OCI-LY7 (cell line): ENCODE data around the gene OLFML3. TPM values are rescaled to one million over a fixed set of nuclear protein-coding genes. Genes with fewer than 3 reads are reported as not detected.

ENCODE experiments used
- BruUV-seq: library from RNA; stranded (reverse); fragments of 400-500 nt; replicated peaks from 2 replicates; lab custom pipeline; 2021; lab: Mats Ljungman, UMichigan
- CTCF ChIA-PET: fragments of 300-600 bp; sonication (Branson Sonifier 250); formaldehyde crosslinking; loops from one replicate; lab custom pipeline; 2022; ENCODE audit warnings: antibody characterized with exemption; ENCODE audit not compliant: unreplicated experiment; lab: Charles Lee
- POLR2A ChIA-PET: fragments of 300-600 bp; sonication (Branson Sonifier 250); formaldehyde crosslinking; loops from one replicate; lab custom pipeline; 2022; ENCODE audit warnings: antibody characterized with exemption; lab: Charles Lee
- DNase-seq: peaks from one replicate; pipeline ENCODE4 v3.0.0-alpha.2; 2015; ENCODE audit warnings: low spot score
- H2AFZ ChIP-seq: fragments of 200-600 bp; sonication (generic), shearing (Covaris generic); 2 replicates; pipeline ENCODE4 v1.6.1; 2014; ENCODE audit warnings: mild to moderate bottlenecking, antibody characterized with exemption, low read length, moderate library complexity
- H3K27ac ChIP-seq: fragments of 200-600 bp; sonication (generic); 2 replicates; pipeline ENCODE4 v1.5.1; 2014; ENCODE audit warnings: mixed run types, low read depth, mild to moderate bottlenecking, moderate library complexity, low read length, inconsistent platforms; ENCODE audit not compliant: poor library complexity, severe bottlenecking
- H3K36me3 ChIP-seq: fragments of 200-600 bp; sonication (generic); 2 replicates; pipeline ENCODE4 v1.6.1; 2014; ENCODE audit warnings: mild to moderate bottlenecking, antibody characterized with exemption, low read length, moderate library complexity, mixed read lengths; ENCODE audit not compliant: insufficient read depth
- H3K4me1 ChIP-seq: fragments of 200-600 bp; sonication (generic); 2 replicates; pipeline ENCODE4 v1.5.1; 2014; ENCODE audit warnings: mild to moderate bottlenecking, low read length; ENCODE audit not compliant: insufficient read depth, poor library complexity, severe bottlenecking
- H3K4me2 ChIP-seq: fragments of 200-600 bp; sonication (generic); 2 replicates; pipeline ENCODE4 v1.6.1; 2014; ENCODE audit warnings: mild to moderate bottlenecking, low read length
- H3K4me3 ChIP-seq: fragments of 200-600 bp; sonication (generic); 2 replicates; pipeline ENCODE4 v1.5.1; 2014; ENCODE audit warnings: mild to moderate bottlenecking, low read depth, low read length; ENCODE audit not compliant: poor library complexity, severe bottlenecking
- H3K79me2 ChIP-seq: fragments of 200-600 bp; sonication (generic); 2 replicates; pipeline ENCODE4 v1.6.1; 2016; ENCODE audit warnings: low read depth, mild to moderate bottlenecking, low read length, moderate library complexity, mixed read lengths; ENCODE audit not compliant: insufficient read depth
- H3K9me2 ChIP-seq: fragments of 200-600 bp; sonication (generic); 2 replicates; pipeline ENCODE4 v1.6.1; 2016; ENCODE audit warnings: mild to moderate bottlenecking, low read length, mixed read lengths; ENCODE audit not compliant: insufficient read depth
- H3K9me3 ChIP-seq: fragments of 200-600 bp; sonication (generic); 2 replicates; pipeline ENCODE4 v1.6.1; 2014; ENCODE audit warnings: mild to moderate bottlenecking, mixed run types, low read length, mixed read lengths
- H4K20me1 ChIP-seq: fragments of 200-600 bp; sonication (generic); 2 replicates; pipeline ENCODE4 v1.6.1; 2014; ENCODE audit warnings: mild to moderate bottlenecking, antibody characterized with exemption, low read length, moderate library complexity, mixed read lengths; ENCODE audit not compliant: insufficient read depth
- EZH2phosphoT487 ChIP-seq: fragments of 200-600 bp; sonication (generic); IDR thresholded peaks from 2 replicates; pipeline ENCODE4 v1.6.1; 2018; ENCODE audit warnings: low read depth, borderline replicate concordance, mild to moderate bottlenecking, mixed run types, antibody characterized with exemption, low read length, moderate library complexity, mixed read lengths
- intact Hi-C: fragments of 100-400 bp; cut with micrococcal nuclease; formaldehyde crosslinking; loops from one replicate; pipeline ENCODE4 v1.10.0; 2022; ENCODE audit not compliant: unreplicated experiment
- total RNA-seq, 2 experiments: library from RNA; depleted of rRNA in 1 of 2; stranded (reverse); fragments of >200 nt in 1 of 2; shearing (Covaris generic) in 1 of 2; gene quantifications; 2 replicates each; pipeline ENCODE4 v1.2.3, GENCODE V29; 2014 to 2022
- TF ChIP-seq, protein P1 (sequence below): fragments of 200-600 bp; sonication (generic); conservative IDR thresholded peaks from 2 replicates; pipeline ENCODE4 v1.5.1; 2014; ENCODE audit warnings: mild to moderate bottlenecking, antibody characterized with exemption, low read length, moderate library complexity, mixed read lengths

Gene OLFML3
- total RNA-seq, 2 experiments from 2014 or later = 0.34 to 0.44 TPM

DNA sequence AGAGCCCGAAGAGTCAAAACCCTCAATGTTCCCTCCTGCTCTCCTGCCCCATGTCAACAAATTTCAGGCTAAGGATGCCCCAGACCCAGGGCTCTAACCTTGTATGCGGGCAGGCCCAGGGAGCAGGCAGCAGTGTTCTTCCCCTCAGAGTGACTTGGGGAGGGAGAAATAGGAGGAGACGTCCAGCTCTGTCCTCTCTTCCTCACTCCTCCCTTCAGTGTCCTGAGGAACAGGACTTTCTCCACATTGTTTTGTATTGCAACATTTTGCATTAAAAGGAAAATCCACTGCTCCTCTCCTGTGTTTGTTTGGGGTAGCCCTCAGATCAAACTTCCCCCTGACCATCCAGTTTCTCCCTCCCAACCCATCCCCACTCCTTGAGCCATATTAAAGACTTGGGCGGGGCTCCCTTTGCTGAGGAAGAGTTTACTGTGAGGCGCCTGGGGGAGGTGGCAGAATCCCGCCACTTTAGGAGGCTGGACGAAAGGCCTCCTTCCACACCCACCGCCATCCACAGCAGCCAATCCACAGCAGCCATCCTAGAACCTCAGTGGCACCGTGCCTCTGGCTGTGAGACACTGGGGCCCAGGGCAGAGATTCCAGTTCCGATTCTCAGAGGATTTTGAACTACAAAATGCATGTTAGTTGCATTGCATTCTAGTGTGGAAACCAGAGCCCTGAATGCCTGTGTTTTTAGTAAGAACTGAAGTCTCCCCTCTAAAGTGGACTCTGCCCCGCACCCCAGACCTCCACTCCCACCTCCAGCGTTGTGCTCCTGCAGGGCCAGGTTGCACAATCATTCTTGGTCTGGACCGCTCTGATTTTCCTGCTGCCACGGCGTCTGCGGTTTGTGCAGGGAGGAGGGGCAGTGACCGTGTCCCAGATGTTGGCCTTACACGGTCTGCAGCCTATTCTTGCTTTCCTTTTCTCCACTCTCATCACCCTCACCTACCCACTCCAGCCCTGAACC is 3.0 kb downstream of the OLFML3 start:
- no peaks in the 10 kb centered on the region for H3K36me3 ChIP-seq
- TF ChIP-seq, protein P1, sequence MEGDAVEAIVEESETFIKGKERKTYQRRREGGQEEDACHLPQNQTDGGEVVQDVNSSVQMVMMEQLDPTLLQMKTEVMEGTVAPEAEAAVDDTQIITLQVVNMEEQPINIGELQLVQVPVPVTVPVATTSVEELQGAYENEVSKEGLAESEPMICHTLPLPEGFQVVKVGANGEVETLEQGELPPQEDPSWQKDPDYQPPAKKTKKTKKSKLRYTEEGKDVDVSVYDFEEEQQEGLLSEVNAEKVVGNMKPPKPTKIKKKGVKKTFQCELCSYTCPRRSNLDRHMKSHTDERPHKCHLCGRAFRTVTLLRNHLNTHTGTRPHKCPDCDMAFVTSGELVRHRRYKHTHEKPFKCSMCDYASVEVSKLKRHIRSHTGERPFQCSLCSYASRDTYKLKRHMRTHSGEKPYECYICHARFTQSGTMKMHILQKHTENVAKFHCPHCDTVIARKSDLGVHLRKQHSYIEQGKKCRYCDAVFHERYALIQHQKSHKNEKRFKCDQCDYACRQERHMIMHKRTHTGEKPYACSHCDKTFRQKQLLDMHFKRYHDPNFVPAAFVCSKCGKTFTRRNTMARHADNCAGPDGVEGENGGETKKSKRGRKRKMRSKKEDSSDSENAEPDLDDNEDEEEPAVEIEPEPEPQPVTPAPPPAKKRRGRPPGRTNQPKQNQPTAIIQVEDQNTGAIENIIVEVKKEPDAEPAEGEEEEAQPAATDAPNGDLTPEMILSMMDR = no peak
- TF ChIP-seq EZH2phosphoT487 = no peak
- H3K9me2 ChIP-seq = no peaks in the 10 kb centered on the region
- H3K4me2 ChIP-seq = no peak overlapping the region
- no peaks in the 10 kb centered on the region for H3K9me3 ChIP-seq
- peaks cover 9% of the 10 kb centered on the region for H3K4me1 ChIP-seq
- ChIA-PET POLR2A (interaction anchor here (0.7 to 1.1 kb wide), 2 partner anchors 11 to 27 kb away, joined by 3 to 4 read pairs; no protein-coding TSS in a partner anchor), CTCF (no interaction called here)
- H4K20me1 ChIP-seq = no peaks in the 10 kb centered on the region
- no peak for DNase-seq
- no peak overlapping the region for H2AFZ ChIP-seq
- intact Hi-C loops = no loop called here
- no peak overlapping the region for H3K27ac ChIP-seq
- no TSS peak for BruUV-seq
- no peaks in the 10 kb centered on the region for H3K79me2 ChIP-seq
- H3K4me3 ChIP-seq = no peak overlapping the region

DNA sequence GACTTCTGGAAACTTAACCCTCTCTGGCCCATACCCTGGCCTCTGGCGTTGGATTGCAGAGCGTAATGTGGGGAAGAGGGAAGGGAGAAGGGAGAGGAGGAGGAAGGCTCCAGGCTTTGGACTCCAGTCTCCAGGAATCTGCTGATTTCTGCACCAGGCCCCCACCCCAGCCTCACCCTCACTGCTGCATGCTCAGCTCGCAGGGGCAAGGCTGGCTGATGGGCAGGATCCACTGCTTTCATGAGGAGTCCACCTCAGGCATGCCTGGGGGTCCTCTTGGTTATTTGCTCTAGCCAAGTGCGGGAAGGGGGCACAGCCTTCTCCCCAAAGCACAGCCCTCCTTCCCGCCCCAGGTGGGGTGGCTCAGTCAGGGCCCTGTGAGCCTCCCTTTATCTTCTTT is 3.7 kb downstream of the OLFML3 start:
- intact Hi-C loops = no loop called here
- Histone ChIP-seq H3K9me2 (no peaks in the 10 kb centered on the region), H3K36me3 (no peaks in the 10 kb centered on the region), H4K20me1 (no peaks in the 10 kb centered on the region), H2AFZ (no peak overlapping the region), H3K27ac (no peak overlapping the region), H3K4me1 (peaks cover 9% of the 10 kb centered on the region), H3K9me3 (no peaks in the 10 kb centered on the region), H3K4me2 (no peak overlapping the region), H3K4me3 (no peak overlapping the region), H3K79me2 (no peaks in the 10 kb centered on the region)
- no peak for TF ChIP-seq EZH2phosphoT487
- TF ChIP-seq, protein P1 = no peak
- DNase-seq = no peak
- no TSS peak for BruUV-seq
- CTCF ChIA-PET = no interaction called here
- POLR2A ChIA-PET = no interaction called here

DNA sequence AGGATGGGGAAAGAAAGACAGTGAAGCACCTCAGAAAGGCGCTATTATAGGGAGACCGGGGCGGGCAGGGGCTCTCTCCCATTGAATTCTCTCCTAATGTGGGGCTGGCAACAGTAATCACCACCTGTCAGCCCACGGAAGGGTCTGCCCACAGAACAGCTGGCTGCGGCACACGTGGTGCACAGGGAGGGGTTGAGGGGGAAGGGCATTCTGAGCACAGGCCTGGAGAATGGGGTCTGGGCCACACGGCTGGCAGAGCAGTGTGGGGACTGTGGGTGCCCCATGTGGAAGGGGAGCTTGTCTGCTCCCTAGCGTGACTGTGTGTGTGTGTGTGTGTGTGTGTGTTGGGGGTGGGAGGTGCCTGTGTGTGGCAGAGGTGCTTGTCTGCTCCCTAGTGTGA is 4.1 kb downstream of the OLFML3 start:
- Histone ChIP-seq H4K20me1 (no peaks in the 10 kb centered on the region), H3K9me2 (no peaks in the 10 kb centered on the region), H3K4me1 (peaks cover 9% of the 10 kb centered on the region), H3K4me2 (no peak overlapping the region), H3K79me2 (no peaks in the 10 kb centered on the region), H3K4me3 (no peak overlapping the region), H2AFZ (no peak overlapping the region), H3K27ac (no peak overlapping the region), H3K36me3 (no peaks in the 10 kb centered on the region), H3K9me3 (no peaks in the 10 kb centered on the region)
- POLR2A ChIA-PET = interaction anchor here (0.6 to 1.2 kb wide), 3 partner anchors 9 to 850 kb away, joined by 3 to 8 read pairs (median 4); no protein-coding TSS in a partner anchor
- CTCF ChIA-PET = no interaction called here
- BruUV-seq = no TSS peak
- no peak for DNase-seq
- intact Hi-C loops = no loop called here
- TF ChIP-seq, protein P1 = no peak
- no peak for TF ChIP-seq EZH2phosphoT487
